PC-9 (cell line): ENCODE results near the gene ARHGEF3.

Experiments
- CTCF ChIP-seq: fragments of 200-600 bp; sonication (generic); conservative IDR thresholded peaks from 2 replicates; pipeline ENCODE4 v1.6.1; 2017; ENCODE audit warnings: mixed run types, antibody characterized with exemption, mild to moderate bottlenecking, moderate library complexity
- EZH2 ChIP-seq: fragments of 200-600 bp; sonication (generic); IDR thresholded peaks from 2 replicates; pipeline ENCODE4 v1.8.0; 2017; ENCODE audit warnings: antibody characterized with exemption, low read depth

- no peak for TF ChIP-seq CTCF
- TF ChIP-seq EZH2 = no peak
Observed at GRCh38 chr3:56823984-56824703, 22.4 kb upstream of the ARHGEF3 start.
